Left renal pelvis (tissue), 4 donors: ENCODE data around the gene MFSD6. TPM values are rescaled to one million over a fixed set of nuclear protein-coding genes. Genes with fewer than 3 reads are reported as not detected.
A peak's percentile ranks its signal among the peaks of the same experiment; 100 is the strongest.

ENCODE experiments used
- DNase-seq, 4 donors: peaks; one replicate each; pipeline ENCODE4 v3.0.0-alpha.2; 2013; ENCODE audit warnings: low read depth in 4 of 4, low spot score in 3 of 4
- polyA plus RNA-seq, 4 donors: library from polyadenylated mRNA; unstranded; fragments of 120-200 nt; gene quantifications; one replicate each; pipeline ENCODE4 v1.2.1, GENCODE V29; 2013; ENCODE audit not compliant: insufficient read length in 4 of 4

MFSD6 gene
- polyA plus RNA-seq, 4 donors = 8.1 to 16.7 (median 15.5) TPM

DNA sequence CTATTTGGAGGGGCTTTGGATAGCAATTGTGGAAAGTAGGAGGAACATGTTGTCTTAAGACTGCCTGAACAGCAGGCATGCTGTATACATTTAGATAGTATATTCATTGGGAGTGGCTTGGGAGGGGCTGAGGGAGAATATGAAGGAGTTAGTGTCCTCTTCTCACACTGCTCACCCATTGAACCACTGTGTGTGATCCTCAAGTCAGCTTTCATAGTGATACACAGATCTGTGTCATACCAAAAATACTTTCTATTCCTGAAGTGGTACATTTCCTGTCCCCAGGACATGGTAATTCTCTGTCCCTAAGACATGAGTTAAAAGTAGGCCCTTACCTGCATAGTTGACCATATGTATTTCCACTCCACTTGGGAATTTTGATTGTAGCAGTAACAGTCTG, 116.8 kb downstream of the MFSD6 start:
- no peak for DNase-seq

DNA sequence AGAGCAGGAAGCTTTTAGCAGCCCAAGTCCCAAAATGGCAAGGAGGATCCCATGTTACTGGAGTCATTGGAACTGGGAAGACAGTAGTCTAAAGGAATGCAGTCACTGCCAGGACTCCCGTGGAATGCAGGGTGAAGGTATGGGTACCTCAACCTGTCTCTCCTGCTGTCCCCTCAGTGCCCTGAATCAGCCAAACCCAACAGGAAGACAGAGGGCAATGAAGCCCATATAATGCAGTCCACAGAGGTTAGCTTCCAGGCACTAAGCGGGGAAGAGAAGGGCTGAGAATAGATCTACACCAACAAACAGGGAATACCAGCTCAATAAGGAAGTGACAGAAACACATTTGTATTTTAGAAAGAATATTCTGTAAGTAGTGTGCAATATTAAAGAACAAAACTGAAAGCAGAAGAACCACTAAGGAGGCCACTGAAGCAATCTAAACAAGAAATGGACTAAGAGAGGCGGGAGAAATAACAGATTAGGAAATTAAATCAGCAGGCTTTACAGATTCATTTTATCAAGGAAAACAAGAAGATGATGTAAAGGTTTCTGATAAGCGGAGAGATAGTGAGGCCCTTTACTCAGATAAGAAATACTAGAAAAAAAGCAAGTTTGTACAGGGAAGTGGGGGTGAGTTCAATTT, 118.1 kb downstream of the MFSD6 start:
- DNase-seq = no peak

DNA sequence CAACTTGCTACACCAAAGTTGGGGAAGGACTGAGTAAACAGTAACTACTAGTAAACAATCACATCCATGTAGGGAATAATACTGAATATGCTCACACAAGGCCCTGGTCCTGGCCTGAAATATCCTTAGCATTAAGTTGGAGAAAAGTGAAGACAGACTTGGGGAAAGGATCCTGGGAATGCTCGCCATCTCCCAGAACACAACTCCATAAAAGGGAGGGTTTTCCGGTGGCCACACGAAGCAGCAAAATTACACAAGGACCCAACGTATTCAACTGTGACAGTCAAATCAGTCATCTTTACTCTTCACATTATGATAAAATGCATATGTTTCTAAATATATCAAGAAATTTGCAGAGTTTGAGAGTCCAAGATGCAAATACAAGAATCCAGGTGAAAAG, 119.1 kb downstream of the MFSD6 start:
- DNase-seq = no peak

DNA sequence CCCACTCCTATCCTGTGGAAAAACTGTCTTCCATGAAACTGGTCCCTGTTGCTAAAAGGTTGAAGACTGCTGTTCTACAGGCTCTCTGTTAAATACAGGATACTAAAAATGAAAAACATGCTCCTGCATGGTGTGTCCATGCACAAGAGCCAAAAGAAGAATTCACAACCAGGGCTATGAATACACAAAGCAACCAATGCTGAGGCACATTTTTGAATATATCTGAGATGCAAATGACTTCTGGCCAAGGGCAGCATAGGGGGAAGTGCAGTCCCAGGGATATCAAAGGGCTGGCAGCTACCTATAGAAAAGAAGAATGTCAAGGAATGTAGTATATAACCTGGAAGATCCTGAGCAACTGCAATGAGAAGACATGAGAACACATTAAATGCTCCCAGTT, 119.8 kb downstream of the MFSD6 start:
- no peak for DNase-seq

DNA sequence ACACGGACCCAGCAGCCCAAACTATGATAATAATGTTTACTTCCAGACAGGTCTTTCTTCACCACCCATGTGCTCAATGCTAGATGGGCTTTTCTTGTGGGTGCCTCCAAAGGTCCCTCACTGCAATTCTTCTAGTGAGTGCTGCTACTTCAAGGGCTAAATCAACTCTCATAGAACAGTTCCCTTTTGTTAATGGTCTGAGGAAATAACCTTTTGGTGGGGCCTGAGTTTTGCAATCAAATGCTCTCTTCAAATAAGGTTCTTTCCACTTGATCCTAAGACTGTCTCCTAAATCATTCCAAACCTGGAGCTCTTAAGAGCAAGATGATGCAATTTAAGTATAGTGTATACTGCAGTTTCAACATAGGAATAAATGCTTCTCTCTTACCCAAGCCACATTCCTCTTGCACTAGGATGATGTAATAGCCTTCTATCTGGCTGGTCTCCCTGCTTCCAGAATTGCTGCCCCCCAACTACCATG, 120.4 kb downstream of the MFSD6 start:
- DNase-seq = no peak

DNA sequence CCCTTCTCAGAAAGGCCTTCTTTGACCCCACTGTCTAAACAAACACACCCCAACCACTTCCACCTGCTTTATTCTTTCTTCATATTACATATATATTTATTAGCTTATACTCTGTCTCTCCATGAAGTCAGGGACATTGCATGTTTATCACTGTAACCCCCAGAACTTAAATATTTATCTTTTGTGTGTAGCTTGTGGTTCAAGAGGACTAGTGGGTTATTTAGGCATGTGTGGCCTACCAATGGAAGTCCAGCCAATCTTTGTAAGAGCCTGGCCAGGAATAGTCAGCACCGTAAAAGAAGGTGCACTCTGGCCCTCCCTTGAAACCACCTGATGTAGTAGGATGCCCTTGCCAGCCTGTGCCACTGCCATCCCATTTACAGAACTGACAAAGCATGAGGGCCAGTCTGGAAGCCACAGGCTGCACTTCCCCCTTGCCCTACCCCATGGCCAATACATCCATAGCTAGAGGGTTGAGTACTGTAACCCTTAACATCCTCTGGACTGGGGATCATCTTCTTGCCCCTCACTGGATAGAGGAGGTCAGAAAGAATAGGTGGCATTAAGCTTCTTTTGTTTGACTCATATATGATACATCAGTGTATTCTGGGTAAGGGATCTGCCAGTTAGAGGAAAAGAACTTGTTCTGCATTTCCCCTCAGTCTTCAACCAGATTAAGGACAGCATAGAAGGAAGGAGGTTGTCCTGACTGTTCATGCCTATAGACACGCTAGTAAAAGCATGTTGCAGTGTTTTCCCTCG, 121.5 kb downstream of the MFSD6 start:
- DNase-seq = no peak

DNA sequence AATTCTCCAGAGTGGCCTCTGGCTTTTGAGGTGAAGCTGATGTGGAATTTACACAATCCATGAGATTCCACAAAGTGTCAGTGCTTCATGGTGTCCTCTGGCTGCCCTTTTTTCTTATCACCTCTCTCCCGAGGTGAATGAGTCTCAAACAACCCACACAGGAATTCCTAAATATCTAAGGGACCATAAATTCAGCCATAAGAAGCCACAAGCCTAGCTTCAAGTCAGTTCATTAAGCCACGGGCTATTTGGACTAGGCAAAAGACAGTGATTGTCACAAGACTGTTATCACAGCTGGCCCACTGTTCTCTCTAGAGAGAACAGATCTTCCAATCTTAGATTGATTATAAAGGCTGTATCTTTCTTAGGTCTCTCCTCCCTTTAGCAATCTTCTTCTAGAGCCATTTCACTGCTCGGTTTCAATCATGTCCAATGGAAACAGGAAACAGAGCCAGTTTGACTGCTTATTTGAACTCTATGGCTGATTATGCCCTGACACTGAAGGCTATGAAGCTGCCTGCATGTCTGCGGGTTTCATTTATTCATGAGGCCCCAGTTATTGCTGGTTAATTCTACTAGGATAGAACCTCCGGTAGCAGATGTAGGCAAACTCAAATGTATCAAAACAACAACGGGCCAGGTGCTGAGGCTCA, 122.2 kb downstream of the MFSD6 start:
- DNase-seq = no peak

DNA sequence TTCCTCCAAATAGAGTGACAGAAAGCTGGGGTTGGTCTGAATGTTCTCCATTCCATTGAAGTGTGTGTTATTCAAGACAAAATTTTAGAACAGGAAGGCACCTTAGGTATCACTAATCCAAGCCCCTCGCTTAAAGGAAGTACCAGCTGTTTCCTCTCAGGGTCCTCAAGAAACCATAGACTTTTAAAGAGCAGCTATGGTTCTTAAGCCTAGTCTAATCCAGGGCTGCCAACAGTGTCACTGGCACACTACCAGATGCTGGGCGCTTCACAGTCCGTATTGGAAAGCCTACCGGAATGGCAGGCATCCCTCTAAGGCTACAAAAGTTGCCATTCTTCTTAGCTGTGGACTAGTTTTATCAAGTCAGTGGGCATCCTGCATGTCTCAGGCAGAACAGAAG, 124.4 kb downstream of the MFSD6 start:
- DNase-seq = no peak

DNA sequence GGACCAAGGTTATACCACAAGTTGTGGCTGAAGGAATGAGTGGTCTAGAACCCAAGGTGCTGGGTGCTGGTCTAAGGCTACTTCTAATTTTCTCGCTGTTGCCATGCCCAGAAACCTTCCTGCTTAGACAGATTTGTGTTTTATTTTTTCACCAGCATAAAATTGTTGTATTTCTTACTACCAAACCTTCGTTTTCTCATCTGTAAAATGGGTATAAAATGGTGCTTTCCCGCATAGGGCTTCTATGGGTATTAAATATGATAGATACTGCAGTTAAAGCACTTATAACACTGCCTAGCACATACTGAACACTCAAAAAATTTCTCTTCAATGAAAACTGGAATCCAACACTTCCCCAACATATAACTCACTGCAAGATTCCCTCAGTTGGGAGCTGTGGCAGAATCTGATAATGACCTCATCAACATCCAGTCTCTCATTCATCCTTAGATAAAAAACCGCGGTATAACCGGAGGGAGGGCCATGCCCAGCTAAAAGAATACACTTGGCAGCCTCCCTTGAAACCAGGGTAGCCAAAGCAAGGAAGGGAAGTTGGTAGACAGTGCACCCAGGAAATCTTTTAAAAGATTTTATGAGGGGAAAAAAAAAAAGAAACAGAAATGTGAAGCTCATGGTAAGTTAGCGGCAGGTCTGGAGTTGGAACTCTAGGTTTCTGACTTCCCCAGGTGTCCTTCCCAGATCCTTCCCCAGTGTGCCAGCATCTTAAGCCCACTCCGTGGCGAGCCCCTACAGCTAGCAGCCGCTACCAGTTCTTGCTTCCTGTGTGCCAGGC, 125.2 kb downstream of the MFSD6 start:
- DNase-seq = no peak

DNA sequence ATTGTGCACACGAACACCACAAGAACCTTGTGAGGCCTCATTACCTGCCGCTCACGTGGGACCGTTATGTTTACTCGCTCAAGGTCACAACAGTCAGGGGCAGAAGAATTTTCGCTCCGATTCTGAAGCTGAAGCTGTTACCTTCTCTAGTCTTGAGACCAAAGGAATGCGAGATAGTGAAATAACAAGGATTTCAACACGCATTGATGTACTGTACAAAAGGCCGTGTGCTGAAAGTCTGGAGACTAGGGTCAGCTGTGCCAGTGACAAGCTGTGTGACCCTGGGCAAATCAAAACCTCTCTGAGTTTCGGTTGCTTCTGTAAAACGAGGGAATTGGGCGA, 125.8 kb downstream of the MFSD6 start:
- peak in 2 of 4 donors; percentile 21 to 32 for DNase-seq

DNA sequence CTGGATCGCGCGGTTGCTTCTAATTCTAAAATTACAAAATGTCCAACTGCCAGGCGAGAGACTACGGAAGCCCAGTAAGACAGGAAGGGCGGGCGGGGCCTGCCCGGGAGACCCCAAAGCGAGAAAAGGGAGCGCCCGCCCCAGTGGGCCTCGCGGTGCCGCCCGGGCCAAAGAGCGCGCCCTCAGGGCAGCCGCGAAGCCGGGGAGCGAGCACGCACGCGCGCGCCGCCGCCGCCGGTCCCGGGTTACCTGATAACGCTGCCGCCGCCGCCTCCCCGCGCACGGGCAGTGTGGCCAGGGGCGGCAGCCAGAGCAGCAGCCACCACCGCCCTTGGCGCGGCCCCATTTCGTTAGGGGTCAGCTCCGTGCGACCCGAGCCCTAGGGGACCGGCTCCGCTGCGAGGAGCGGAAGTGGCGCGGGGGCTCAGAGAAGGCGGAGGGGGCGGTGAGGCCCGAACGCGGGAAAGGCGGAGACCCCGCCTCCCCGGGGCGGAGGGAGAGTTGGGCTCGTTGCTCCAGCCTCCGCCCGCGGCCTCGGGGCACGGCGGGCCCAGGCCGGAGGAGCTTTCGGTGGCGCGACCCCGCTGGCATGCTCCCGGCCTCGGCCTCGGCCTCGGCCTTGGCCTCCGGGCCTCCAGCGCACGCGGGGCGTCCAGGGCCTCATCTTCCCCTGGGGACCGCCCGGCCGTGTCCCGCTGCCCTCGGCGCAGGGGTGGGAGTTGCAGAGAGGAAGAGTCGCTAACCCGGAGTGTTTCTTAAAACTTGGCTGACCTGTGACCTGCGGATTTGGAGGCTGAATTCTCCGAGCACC, 126.4 kb downstream of the MFSD6 start, which contains the start of gene NEMP2:
TSS of gene NEMP2 (minus strand) at position 413 of the 811 bp plus-strand sequence. CDS start at position 346, 67 bp downstream.
- peak in 3 of 4 donors; percentile 51 to 67 (median 59) for DNase-seq

DNA sequence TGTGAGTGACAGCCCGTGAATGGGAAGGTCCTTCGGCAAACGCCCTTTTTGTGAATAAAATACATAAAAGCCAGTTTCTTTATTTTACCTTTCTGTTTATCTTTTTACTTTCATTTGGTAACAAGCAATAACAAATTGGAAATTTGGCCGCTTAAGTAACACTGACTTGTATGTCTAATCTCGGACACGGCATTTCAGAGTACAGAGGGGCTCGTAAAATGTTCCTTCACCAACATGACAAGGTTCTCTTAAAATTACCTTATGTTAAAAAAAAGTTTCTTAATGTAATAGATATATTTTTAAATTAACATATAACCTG, 126.9 kb downstream of the MFSD6 start:
- no peak for DNase-seq

DNA sequence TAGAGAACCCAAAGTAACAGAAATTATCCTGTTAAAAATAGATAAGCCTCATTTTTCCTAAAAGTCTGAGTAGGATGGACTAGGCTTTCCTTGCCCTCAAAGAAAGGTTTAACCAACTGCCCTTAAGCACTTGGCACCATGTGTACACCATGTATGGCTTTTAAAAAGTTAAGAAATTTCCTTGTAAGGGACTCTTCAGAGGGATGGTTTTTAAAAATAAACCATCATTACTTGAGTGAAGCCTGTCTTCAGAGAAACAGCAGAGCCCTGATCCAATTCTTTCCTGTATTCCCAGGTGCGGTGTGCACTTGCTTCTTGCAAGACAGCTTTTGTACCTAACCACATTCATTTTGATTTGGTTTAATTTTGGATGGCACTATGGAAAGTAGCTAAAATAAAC, 127.4 kb downstream of the MFSD6 start:
- no peak for DNase-seq

DNA sequence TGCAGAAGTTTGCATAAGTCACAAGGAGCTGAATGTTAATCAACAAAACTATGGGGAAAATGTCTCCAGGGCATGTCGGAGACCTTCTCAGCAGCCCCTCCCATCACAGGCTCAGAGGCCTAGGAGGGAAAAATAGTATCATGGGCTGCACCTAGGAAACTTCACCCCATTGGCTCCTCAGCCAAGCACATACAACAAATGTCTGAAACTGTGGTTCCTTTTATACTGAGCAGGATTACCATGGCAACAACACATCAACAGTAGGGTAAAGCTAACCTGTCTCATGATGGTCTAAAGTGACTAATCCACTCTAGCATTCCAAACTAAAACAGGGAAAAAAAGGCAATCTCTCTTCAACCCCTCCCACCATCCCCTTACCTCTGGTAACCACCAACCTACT, 129.6 kb downstream of the MFSD6 start:
- no peak for DNase-seq

DNA sequence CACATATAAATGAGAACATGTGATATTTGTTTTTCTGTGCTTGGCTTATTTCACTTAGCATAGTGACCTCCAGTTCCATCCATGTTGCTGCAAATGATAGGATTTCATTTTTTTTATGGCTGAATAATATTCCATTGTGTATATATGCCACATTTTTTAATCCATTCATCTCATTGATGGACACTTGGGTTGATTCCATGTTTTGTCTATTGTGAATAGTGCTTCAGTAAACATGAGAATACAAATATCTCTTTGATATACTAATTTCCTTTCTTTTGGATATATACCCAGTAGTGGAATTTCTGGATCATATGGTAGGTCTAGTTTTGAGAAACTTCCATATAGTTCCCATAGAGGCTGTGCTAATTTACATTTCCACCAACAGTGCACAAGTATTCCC, 130.0 kb downstream of the MFSD6 start:
- no peak for DNase-seq

DNA sequence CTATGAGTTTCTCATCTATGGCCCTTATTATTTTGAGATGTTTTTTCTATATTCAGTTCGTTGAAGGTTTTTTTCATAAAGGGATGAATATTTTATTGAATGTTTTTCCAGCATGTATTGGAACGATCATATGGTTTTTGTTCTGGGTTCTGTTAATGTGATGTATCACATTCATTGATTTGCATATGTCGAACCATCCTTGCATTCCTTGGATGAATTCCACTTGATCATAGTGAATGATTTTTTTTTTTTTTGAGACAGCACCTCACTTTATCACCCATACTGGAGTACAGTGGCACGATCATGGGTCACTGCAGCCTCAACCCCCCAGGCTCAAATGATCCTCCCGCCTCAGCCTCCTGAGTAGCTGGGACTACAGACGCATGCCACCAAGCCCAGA, 131.9 kb downstream of the MFSD6 start:
- no peak for DNase-seq

DNA sequence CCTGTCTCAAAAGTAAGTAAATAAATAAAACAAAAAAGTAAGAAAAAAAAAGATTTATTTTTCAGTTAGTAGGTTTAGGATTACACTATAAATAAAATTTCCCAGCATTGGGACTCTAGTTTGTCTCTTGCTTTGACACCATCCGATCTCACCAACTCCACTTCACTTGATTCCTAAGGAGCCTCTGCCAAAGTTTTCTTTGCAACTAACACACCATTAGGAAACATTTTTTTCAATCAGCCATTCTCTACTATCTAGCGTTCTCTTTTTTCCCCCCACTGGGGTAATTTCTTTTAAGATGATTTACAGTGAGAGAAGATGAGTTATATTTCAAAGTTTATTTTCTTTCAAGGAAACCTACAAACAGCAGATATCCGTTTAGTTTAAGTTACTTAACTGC, 136.9 kb downstream of the MFSD6 start:
- DNase-seq = no peak

DNA sequence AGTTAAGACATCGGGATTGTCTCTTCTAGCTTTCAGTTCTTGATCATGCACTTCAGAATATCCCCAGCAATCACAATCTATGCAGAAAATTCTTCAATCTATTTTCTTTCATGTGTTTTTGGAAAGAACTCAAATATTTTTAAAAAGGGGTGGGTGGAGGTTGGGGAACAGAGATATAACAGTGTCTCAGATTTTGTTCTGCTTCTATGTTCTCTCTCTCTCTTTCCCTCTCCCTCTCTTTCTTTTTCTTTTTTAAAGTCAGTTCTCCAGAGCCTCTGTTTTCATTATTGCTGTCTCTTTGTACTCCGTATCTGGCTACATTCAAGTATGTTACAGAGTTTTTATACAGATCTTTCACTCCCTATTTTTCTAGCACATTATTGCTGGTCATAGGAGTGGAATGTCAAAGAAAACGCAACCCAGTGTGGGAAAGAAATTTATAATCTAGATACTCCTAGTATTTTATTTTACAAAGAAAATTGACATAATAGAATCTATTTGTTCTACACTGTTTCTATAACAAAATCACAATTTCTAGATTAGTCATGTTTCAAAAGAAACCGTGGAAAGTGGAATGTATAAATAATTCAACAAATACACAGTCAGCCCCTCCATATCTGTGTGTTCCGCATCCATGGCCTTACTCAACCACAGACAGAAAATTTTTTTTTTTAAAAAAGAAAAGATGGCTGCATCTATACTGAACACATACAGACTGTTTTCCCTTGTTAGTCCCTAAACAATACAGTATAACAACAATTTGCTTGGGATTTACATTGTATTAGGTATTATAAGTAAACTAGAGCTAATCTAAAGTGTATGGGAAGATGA, 137.6 kb downstream of the MFSD6 start:
- no peak for DNase-seq

DNA sequence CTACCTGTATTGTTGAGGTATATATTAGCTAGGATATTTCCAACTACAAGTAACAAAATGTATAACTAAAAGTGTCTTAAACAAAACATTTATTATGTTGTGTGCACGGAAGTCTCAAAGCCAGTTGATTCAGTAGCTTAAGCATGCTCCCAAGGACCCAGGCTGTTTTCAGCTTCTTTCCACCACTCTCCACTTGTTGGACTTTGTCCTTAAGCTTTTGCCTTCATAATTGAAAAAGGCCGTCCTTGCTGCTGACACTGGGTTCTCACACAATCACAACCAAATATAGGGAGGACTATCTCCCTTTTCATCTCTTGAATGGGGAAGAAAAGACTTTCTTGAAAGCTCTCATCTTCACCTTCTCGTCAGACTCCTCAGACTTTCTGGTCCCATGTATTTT, 138.6 kb downstream of the MFSD6 start:
- DNase-seq = no peak
